HG02588 (cell line): ENCODE results near the gene AMOTL1.
"Not testable (repeated sequence)": the region's sequence is repeated elsewhere in the genome, so short reads cannot be mapped to it uniquely, and the experiment has no call there.

Experiments
- ATAC-seq: cut with Tn5 transposase; IDR thresholded peaks from one replicate; pipeline ENCODE4 v1.9.1; 2021; ENCODE audit warnings: mild to moderate bottlenecking, moderate library complexity; ENCODE audit not compliant: unreplicated experiment

The AMOTL1 gene

DNA sequence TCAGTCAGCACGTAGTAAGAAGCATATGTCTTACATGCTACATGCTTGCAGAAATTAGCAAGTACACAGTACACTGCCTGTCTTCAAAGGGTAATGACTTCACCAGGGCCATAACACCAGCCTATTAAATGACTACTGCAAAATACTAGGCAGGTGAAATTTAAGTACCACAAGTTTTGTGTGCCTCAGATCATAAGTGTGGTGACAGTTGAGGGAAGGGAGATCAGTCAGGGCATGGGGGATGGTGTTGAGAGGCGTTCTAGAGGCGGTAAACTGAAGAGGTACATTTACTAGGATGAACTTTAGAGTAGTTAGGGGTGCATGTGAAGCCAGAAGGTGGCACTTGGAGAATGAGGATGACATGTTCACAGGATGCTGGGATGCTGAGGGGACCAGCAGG lies 22.0 kb downstream of the AMOTL1 start:
- ATAC-seq, result no peak

DNA sequence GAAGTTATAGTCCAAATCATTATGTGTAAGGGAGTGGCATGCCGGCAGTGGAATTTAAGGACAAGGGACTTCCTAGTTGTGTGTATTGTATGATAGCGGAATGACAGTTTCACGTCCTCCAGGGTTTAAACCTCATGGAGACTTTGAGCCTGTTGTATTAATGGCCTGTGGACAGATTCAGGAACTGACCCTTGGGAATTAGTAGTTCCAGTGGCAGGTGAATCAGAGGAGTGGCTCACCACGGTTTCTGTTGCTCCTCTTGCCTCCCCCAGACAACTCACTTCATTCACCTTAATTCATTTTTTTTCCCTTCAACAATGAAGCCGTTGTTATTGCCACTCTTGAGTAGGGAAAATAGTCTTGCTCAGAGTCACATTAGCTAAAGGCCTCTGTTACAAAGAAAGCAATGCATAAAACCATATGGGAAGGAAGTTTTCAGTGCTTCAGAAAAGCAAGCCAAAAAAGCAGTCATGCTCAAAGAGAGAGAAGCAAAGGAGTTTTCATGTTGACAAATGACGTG lies 22.6 kb downstream of the AMOTL1 start:
- no peak for ATAC-seq

DNA sequence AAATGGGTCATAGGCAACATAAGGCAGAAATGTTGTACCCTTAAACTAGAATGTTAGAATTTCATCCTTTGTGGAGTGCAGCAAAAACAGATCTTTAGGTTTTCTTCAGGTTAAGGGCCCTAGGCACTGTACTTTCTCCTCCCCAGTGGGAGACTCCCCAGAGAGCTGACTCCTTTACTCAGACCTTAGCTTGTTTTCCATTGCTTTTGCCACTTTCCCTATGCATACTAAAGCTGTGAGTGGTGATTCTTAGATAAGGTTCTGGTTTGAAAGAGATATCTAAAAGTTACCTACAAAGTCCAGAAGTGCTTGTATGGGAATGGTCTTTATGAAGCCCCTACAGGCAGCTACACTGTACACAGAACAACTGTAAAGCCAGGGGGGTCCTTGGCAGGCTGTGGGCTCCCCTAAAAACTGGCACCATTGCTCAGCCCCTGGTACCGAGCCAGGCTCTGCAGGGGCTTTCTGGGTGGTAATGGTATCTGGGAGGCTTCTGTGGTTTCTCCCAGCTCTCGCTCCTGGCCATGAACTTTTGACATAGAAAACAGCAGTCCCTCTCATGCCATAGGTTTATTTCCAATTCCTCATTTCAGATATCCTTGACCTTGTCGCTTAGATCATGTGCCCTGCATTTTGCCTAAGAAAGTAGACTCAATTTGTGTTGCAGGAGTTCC lies 23.2 kb downstream of the AMOTL1 start:
- no peak for ATAC-seq

DNA sequence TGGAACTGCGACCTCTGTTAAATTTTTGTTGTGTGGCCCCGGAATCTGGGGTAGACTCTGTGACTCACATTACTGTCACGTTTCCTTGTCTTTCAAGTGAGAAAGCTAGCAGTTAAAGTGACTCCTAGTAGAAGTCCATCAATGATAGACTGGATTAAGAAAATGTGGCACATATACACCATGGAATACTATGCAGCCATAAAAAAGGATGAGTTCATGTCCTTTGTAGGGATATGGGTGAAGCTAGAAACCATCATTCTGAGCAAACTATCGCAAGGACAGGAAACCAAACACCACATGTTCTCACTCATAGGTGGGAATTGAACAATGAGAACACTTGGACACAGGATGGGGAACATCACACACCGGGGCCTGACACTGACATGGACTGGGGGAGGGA lies 23.8 kb downstream of the AMOTL1 start:
- not testable (repeated sequence) for ATAC-seq

DNA sequence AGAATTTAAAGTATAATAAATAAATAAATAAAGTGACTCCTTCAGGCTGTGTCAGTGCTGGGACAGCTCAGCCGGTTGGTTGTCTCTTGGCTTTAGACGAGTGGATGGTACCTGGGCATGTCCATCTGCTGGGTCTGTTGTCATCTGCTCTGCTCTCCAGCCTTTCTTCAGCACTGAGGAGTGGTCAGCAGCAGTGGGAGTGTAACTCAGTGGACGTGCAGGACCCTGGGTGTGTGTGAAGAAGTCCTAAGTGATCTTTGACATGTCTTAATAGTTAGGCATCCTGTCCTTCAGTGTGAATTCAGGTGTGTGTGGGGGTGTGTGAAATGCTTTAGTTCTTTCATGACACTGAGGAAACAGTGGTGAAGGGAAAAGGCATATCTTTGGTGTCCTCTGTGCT lies 24.3 kb downstream of the AMOTL1 start:
- no peak for ATAC-seq

DNA sequence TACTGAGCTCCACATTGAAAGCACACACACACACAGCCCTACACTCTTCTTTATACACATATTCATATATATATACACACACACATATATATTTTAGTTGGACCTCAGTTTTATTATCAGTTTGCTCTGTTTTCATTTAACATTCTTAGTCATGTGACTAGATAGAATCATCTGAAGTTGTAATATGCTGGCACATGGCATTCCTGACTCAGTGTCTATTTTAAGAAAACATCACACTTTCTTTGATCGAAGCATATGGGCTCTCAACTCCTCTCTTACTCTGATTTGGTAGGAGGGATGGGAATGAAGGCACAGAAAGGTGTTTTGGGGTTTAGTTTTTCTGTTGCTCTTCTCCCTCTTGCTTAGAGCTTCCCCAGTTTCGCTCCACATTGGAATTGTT lies 24.8 kb downstream of the AMOTL1 start:
- ATAC-seq, result no peak

DNA sequence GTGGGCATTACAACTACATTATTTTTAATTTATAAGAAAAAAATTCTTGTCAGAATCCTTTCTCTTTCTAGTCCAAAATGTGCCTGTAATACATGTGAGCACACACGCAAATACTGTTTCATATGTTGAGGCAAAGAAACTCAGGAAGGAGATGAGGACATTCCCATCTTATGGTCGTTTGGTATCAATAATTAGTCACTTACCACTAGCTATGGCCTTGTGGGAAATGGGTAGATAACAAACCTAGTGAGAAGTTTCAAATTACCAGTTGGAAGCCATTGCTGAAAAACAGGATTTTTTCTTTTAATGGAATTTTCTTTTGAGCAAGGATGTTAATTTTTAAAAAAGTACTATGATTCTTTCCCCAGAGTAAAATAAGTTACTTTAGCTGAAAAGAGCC lies 25.7 kb downstream of the AMOTL1 start:
- ATAC-seq, result no peak

DNA sequence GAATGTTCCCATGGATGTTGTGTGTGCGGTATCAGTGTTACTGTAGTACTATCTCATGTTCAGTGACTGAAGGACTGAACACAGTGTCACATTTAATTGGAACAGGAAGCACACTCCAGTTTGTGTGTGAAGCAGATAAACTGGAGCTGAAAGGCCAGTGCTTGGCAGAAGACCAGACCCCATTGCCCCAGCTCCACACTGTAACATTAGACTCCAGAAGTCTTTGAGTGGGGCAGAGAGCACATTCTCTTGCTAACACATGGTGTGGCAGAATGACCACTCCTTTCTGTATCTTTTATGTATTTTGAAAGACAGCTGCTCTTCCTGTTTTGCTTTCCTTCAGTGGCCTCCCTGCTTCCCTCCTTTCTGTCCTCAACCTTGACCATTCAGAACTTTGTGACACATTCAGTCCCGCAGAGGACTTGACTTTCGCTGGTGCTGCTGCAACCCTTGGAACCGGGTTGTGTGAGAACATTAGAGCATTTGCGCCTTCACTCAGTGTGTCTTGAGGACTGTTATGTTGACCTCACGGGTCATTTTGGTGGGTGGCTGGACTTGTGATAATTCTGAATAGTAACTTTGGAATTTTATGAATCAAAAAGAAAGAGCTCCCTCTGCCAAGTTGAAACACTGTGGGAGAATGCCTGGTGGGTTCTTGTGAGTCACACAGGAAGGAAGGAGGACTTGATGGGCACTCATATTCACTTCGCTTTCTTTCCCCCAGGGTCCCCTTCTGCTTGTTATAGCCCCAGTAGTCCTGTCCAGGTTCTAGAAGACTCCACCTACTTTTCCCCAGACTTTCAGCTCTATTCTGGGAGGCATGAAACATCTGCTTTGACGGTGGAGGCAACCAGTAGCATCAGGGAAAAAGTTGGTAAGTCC lies 26.4 kb downstream of the AMOTL1 start:
- ATAC-seq, result no peak

DNA sequence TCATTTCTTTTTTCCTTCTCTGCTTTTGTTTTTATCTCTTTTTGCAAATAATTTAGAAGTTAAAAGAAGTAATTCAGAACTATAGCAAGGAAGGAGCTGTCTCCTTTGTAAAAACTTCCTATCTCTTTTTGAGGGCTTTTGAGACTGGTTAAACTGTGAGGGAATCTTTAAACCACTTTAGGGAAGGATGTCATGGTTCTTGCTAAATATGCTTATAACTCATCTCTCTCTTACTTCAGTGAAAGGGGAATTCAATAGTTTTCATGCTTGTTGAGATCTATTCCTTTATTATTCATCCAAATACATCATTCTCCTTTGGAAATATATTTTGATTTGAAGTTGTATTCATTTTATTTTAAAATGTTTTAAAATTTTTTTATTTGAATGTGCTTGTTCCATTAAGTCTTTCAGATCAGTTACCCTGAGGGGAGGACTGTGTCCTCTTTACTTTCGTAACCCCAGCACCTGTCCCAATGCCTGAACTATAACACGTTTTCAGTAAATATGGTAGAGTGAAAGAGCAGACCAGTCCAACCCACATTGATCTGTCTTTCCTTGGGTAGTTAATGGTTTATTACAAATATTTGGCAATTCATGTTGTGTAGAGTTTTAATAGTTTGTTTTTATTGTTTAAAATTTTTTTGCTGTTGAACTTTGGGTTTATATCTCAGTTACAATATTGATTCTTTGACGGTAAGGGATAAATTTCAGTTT lies 27.5 kb downstream of the AMOTL1 start:
- no peak for ATAC-seq

DNA sequence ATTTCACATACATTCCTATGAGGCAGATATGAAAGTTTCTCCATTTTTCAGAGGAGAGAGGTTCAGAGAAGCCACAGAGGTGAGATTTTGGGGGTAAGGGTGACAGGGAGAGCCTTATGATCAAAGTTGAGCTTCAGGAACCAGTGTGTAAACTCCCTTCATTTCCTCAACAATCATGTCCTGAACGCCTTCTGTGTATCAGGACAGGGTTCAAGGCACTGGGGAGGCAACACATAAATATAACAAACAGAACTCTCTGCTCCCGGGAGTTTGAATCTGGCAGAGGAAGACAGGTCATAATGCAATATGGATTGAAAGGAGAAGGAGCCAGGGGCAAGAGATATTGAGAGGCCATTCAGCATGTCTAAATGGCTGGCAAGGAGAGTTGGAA lies 28.0 kb downstream of the AMOTL1 start:
- no peak for ATAC-seq

DNA sequence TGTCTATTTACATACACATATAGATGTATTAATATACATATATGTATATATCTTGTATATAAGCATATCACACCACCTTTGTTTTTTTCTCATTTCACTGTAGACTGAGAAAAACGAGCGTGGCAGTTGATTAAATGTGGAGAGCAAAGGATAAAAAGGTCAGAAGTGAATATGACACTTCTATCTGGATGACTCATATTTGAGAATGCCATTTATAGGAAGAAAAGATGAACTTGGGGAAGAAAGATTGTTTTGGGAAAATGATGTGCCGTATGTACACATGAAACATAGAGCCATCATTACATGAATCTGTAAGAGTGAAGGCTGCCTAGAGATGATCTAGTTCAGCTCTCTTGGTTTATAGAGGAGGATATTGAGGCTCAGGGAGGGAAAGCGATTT lies 28.7 kb downstream of the AMOTL1 start:
- ATAC-seq, result no peak

DNA sequence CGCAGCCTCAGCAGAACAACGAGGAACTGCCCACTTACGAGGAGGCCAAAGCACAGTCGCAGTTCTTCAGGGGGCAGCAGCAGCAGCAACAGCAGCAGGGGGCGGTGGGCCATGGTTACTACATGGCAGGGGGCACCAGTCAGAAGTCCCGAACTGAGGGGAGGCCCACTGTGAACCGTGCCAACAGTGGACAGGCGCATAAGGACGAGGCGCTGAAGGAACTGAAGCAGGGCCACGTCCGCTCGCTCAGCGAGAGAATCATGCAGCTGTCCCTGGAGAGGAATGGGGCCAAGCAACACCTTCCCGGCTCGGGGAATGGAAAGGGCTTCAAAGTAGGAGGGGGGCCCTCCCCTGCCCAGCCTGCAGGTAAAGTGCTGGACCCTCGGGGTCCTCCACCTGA lies 31.6 kb downstream of the AMOTL1 start:
- ATAC-seq, result no peak

DNA sequence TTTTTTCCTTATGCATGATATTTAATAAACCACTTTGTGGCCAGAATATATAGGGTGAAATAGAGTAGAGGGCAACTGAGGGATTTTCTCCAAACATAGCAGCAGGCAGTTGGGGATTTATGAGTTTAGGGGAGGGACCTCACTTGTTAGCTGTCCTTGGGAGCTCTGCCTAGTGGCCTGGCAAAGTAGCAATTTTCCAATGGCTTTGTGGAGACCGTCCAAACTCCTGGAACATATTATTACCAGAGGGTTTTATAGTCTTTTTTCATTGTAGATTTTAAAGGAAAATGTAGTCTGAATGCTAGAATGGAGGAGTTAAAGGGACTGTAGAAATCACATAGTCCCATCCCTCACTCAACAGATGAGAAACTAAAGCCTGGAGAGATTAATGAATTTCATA lies 32.3 kb downstream of the AMOTL1 start:
- no peak for ATAC-seq

DNA sequence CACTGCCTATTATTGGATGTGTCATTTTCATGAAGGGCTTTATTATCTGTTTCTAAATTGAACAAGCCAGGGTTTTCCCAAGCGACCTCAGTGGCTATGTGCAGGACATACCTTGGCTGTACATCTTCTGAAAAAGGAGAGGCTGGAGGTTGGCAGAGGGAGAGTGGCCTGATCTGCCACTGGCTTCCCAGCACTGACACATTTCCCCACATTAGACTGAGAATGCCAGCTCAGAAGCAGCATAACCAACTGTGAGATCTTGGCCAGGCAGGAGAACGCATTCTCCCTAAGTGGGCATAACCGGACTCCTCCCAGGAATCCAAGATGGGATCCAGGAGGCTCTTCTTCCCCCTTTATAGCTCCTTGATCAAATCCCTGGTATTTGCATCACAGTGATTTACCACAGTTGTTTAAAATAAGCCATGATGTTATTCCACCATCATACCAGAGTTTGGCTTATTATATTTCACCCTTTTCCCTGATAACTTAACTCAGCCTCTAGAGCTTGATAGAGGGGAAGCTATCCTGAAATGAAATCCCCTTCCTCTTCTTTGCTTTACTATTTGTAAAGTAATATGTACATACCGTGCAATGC lies 33.8 kb downstream of the AMOTL1 start:
- ATAC-seq, result no peak

DNA sequence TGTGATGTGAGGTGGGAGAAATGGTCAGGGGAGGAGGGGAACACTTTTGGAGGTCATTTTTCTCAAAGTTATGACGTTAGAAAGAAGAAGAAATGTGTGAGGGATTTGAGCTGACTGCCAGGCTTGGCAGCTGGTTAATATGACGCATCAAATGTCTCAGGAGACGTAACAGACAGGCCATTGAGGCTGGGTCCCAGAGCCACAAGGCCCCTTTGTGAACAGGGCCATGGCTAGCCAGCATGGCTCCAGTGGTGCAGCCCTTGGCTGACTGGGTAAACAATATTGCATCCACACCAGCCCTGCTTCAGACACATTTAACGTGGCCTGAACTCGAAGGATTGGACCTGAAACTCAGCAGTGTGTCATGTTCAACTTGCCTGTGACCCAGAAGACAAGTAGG lies 34.3 kb downstream of the AMOTL1 start:
- no peak for ATAC-seq

DNA sequence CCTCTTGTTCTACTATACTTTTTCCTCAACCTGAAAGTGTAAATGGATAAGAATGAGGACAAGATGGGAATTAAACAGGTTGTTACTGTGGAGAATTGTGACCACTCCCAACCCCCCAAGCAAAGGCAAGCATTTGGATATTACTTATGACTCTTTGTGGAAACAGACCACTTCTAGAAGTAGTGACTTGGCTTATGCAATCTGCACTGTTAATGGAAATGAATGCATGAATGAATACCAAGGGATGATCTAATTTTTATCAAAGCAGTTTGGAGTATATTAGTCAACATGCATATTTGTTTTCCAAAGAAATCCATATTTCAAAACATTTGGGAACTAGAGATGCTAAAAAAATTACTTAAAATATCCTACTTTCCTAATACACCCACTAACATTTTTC lies 35.3 kb downstream of the AMOTL1 start:
- ATAC-seq, result no peak

DNA sequence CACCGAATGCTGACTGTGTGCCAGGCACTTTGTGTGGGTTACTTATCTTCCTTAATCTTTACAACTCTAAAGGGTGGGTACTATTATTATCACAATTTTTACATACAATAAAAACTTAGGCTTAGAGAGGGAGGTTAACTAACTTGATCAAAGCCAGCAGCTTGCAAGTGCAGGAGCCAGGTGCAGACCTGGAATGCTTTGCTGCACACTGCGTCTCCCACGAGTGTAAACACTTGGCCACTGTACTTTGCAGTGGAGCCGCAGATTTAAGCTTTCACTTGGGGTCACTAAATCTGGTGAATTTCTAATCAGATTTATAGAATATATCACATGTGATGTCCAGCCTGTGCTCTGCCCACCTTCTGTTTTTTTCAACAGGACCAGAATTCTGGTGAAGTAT lies 36.7 kb downstream of the AMOTL1 start:
- no peak for ATAC-seq

DNA sequence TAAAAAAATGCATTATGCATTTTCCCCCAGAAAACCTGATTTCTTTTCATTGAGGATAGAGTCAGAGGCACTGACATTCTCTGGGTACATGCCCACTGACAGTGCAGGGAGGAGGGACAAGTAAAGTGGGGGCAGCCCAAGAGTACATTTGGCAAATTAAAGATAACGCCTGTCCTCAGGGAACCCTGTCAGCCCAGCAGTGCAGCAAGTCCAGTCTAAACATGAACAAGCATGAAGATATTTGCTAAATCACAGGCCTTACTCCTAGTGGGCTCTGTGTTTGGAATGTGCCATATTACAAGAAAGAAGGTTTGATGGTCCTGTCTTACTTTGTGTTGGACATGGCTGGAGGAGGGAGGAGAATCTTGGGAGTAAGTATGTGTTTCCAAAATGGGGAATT lies 37.9 kb downstream of the AMOTL1 start:
- ATAC-seq, result no peak

DNA sequence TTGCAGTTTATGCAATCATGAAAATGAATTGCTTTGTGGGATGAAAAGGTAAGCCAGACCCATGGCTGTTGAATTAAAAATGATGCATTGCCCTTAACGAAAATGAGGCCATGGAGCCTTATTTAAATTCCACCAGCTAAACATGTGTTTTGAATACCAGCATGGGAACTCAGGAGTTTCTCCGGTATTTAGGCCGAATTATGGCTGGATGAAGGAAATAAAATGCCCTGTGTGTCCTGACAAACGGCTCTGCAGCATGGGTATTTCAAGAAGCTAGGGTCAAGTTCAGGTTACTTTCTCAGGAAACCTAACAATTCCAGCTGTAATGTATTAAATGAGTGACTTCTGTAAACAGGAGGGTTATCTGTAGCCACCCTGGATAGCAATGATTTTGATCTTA lies 38.3 kb downstream of the AMOTL1 start:
- ATAC-seq, result no peak

DNA sequence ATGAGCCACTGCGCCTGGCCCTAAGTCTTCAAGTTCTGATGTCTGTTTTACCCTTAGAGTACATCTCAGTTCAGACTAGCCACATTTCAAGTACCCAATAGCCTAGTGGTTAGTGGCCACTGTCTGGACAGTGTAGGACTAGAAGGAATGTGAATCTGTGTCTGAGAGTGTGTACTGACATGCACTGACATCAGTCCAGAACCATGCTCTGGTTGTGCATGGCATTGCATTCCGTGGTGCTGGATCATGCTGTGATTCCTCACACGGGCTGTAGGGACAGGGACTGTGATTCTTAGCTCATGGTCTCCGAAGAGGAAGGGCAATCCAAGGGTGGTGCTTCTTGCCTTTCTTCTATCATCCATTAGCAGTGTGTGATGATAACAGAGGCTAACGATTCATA lies 41.1 kb downstream of the AMOTL1 start:
- no peak for ATAC-seq
